Stimulated activated CD4-positive, alpha-beta T cell treated with anti-CD3 and anti-CD28 coated beads, Interleukin-12 subunit alpha, Interleukin-12 subunit beta, amount 100 ng/mL, for 48 hours (primary cell): Measurements from ENCODE around the gene HSPA1B.
"Not testable (repeated sequence)": the region's sequence is repeated elsewhere in the genome, so short reads cannot be mapped to it uniquely, and the experiment has no call there.

Experiments used
- DNase-seq, 3 donors: peaks; one replicate each; pipeline ENCODE4 v3.0.0-alpha.2; 2020; ENCODE audit warnings: low read depth in 2 of 3, low spot score in 1 of 3

HSPA1B gene

DNA sequence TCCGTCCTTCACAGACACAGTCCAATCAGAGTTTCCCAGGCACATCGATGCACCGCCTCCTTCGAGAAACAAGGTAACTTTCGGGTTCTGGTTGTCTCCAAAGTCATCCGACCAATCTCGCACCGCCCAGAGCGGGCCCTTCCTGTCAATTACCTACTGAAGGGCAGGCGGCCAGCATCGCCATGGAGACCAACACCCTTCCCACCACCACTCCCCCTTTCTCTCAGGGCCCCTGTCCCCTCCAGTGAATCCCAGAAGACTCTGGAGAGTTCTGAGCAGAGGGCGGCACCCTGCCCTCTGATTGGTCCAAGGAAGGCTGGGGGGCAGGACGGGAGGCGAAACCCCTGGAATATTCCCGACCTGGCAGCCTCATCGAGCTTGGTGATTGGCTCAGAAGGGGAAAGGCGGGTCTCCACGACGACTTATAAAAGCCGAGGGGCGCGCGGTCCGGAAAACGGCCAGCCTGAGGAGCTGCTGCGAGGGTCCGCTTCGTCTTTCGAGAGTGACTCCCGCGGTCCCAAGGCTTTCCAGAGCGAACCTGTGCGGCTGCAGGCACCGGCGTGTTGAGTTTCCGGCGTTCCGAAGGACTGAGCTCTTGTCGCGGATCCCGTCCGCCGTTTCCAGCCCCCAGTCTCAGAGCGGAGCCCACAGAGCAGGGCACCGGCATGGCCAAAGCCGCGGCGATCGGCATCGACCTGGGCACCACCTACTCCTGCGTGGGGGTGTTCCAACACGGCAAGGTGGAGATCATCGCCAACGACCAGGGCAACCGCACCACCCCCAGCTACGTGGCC lies at the start of gene HSPA1B:
TSS of gene HSPA1B (plus strand) at position 453 of the 794 bp plus-strand sequence. CDS start at position 666, 213 bp downstream.
- DNase-seq, result peak; percentile 86 to 95 (median 91)

DNA sequence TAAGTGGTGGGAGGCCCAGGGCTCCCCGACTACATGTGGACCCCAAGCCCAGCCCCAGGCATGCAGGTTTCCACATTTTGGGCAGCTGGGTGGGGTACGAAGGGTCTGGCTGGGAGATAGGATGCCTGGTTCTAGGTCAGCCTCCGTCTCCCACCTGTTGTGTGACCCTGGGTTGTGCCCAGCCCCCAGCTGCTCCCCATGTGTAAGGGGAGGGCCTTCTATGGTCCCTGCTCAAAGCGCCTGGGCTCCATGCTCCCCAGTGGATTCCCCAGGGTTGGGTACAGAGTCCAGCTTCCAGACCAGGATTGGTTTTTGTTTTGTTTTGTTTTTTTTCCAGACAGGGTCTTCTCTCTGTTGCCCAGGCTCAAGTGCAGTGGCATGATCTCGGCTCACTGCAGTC lies 49.3 kb upstream of the HSPA1B start:
- DNase-seq, result no peak

- no peak for DNase-seq
These were observed 48.3 kb upstream of the HSPA1B start for GRCh38 chr6:31778999-31779885.

GRCh38 chr6:31779908-31780307 lies 47.6 kb upstream of the HSPA1B start:
- no peak for DNase-seq

GRCh38 chr6:31780507-31781243 lies 46.9 kb upstream of the HSPA1B start:
- no peak for DNase-seq

GRCh38 chr6:31781244-31782125 lies 46.1 kb upstream of the HSPA1B start:
- no peak for DNase-seq

- DNase-seq, result no peak
These were observed 45.2 kb upstream of the HSPA1B start for GRCh38 chr6:31782126-31782855.

DNA sequence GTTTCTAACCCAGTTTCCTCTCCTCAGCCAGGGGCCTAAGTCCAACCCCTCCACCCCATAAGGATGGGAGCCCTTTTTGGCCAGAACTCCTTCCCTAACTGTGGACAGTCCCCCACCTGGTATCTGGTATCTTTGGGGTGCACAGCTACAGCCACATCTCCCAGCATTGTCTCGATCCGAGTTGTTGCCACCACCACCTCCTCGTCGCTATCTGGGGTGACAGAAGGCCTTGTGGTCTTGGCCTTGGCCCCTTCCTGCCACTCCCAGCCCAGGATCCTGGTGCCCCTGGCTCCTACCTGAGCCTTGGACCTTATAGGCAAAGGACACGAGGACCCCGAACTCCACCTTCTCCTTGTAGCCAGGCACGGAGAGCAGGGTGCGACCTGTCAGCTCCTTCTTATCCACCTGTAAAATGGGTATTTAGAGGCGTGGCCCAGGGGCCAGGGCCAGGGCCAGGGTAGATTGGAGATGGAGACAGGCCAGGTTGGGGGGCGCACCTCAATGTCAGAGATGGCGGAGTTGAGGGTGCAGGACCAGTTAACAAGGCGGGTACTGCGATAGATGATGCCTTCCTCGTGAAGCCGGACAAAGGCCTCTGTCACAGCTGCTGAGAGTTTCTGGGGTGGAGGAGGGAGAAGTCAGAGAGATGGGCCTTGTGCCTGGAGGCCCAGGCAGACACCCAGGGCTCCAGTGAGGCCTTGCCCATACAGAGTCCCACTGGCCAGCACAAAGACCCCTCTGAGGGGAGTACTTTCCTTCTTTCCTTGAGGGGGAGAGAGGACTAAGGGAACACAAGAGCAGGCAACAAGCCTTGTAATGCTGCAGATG lies 43.2 kb upstream of the HSPA1B start:
- DNase-seq, result no peak

DNA sequence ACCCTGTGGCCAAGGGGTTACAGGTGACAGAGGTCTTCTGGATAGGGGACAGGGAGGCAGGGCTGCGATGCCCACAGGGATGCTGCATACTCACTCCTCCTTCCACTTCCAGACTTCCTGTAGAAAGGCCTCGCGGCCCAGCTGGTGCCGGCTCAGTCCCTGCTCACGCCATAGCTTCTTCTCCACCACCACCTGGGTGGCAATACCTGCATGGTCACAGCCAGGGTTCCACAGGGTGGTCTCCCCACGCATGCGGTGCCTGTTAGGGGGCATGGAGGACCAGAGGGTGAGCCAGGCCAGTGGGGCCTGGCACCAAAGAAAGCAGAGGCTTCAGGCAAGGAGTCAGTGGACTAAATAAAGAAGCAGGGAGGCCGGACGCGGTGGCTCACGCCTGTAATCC lies 42.1 kb upstream of the HSPA1B start:
- DNase-seq, result no peak

DNA sequence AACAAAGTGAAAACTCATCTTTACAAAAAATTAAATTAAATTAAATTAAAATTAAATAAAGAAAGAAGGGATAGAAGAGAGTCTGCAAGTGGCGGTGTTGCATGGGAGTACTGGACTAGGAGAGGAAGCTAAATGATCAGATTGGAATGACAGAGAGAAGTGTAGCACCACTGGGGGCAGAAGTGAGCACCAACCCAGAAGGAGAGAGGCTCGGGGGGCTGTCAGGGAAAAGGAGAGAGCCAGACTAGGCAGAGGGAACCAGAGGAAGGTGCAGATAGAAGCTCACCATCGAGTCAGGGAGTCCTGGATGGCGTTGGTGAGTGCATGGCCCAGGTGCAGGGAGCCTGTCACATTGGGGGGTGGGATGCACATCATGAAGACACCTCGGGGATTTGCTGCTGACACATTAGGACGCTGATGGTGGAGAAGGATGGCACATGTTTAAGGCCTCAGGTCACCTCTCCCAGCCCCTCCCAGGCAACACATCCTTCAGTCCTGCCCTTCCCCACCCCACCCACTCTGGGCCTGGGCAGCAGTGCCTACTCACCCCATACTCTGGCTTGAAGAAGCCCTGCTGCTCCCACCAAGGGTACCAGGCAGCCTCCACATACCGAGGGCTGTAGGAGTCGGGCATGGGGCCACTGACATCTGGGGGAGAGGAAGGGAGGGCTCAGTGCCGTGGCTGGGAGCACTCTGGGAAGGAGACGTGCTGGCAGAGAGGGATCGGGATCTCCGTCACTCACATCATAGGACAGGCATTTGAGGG lies 36.0 kb upstream of the HSPA1B start:
- no peak for DNase-seq

DNA sequence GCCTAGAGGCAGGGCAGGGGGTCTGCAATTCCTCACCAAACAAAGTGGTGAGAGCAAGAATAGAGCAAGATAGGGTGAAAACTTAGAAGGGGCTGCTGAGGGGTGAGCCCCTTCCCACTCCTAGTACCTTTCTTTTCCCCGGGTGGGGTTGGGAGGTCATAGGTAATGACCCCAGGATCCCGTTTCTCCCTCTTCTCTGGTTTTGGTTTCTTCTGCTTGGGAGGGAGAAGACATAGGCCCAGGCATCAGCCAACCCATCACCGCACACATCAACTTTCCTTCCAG lies 35.5 kb upstream of the HSPA1B start:
- DNase-seq, result no peak

- DNase-seq, result no peak
These were observed 34.8 kb upstream of the HSPA1B start for GRCh38 chr6:31792761-31793171.

- DNase-seq, result not testable (repeated sequence)
These were observed 33.7 kb upstream of the HSPA1B start for GRCh38 chr6:31793927-31794245.

DNA sequence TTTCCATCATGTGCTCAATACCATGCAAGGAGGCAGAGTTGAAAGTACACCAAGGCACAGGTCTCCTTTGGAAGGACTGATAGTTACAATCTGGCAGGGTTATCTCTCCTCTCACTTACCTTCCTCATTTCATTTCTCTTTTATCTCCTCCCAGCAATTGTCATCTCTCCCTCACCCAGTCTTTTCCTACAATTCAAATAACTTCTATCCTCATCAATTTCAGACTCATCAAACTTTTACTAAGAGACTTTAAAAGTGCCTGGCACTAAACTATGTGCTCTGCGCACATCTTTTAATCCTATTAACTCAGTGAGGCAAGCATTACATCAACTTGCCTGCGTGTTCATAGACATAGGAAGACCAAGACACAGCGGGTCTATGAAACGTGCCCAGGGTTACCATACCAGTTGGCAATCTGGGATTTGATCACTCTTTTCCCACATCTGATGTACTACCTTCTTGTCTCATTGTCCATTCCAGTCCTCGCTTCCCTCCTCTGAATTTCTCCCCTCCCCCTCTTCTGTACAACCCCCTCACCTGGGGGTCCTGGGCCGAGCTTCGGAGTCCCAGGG lies 33.2 kb upstream of the HSPA1B start:
- DNase-seq, result no peak

DNA sequence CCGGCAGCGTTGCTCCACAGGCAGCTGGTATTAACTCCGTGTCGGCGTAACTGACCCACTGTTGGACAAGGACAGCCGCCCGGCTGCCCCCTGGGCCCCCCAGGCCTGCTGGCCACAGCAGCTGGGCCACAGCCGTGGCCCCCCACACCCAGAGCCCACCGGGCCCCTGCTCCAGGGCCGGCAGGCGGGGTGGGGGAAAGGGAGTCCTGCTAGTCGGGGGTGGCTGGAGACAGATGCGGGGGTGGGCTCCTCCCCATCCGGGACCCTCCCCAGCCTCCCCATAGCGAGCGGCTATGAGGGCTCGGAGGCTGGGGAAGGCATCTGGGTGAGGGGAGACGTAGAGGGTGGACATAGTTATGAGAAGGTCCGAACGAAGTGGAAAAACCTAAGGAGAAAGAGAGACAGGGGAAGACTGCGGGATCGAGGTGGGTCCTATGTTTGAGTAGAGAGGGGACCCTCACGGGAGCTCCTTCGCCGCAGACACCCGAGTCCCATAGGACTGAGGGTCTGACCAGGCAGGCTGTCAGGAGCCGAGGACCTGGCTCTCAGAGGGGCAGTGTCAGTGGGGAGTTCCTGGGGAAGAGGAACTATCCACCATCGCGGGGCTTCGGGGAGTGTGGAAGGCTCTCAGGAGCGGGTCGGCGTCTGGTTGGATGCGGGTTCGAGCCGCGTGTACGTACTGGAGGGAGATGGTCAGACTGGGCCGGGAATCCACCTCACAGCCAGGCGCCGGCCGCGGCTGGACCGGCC lies 32.5 kb upstream of the HSPA1B start:
- DNase-seq, result no peak

GRCh38 chr6:31795616-31796298 lies 31.8 kb upstream of the HSPA1B start, which contains the start of gene VARS1:
Gene VARS1 (minus strand): TSS chr6:31795752. CDS start chr6:31795217, 535 bp downstream.
- DNase-seq, result peak; percentile 72 to 81 (median 77)

DNA sequence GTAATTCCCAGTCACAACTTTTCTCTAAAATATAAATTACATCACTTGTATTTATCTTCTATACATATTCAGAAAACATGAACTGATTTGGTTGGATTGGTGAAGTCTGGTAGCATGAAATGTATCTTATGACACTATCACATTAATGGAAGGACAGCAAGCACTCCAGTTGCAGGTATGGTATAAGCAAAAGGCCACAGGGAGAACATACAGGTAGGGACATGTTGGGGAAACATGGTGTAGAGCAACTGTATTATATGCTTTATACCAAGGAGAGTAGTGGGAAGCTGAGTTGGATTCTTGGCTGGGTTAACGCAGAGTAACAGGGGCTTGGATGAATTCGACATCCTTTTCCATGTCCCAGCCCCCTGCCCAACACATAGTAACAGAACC lies 30.5 kb upstream of the HSPA1B start:
- no peak for DNase-seq
